Skin of body (tissue), 2 donors: Measurements from ENCODE around the gene ST14. TPM values are rescaled to one million over a fixed set of nuclear protein-coding genes. Genes with fewer than 3 reads are reported as not detected.
"Not testable (repeated sequence)": the region's sequence is repeated elsewhere in the genome, so short reads cannot be mapped to it uniquely, and the experiment has no call there.

ENCODE experiments used
- DNase-seq: peaks from one replicate; lab custom pipeline; 2025; lab: John Stamatoyannopoulos, UW
- total RNA-seq: library from RNA; depleted of rRNA; stranded (reverse); fragments of >200 nt; gene quantifications from one replicate; pipeline ENCODE4 v1.2.3, GENCODE V29; 2014

The ST14 gene
- total RNA-seq, 1 donor from 2014 or later = 18.3 TPM

DNA sequence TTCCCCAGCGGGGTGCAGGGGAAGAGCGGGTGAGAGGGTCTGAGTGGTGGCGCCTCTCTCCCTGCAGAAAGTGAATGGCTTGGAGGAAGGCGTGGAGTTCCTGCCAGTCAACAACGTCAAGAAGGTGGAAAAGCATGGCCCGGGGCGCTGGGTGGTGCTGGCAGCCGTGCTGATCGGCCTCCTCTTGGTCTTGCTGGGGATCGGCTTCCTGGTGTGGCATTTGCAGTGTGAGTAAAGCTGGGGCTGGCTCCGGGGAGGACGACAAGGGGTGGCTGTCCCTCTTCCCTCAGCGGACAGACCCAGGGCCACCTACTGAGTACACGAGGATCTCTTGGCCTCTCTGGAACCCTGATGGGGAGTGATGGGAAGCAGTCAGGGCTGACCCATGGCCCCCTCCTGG is 28.5 kb downstream of the ST14 start:
- no peak for DNase-seq

DNA sequence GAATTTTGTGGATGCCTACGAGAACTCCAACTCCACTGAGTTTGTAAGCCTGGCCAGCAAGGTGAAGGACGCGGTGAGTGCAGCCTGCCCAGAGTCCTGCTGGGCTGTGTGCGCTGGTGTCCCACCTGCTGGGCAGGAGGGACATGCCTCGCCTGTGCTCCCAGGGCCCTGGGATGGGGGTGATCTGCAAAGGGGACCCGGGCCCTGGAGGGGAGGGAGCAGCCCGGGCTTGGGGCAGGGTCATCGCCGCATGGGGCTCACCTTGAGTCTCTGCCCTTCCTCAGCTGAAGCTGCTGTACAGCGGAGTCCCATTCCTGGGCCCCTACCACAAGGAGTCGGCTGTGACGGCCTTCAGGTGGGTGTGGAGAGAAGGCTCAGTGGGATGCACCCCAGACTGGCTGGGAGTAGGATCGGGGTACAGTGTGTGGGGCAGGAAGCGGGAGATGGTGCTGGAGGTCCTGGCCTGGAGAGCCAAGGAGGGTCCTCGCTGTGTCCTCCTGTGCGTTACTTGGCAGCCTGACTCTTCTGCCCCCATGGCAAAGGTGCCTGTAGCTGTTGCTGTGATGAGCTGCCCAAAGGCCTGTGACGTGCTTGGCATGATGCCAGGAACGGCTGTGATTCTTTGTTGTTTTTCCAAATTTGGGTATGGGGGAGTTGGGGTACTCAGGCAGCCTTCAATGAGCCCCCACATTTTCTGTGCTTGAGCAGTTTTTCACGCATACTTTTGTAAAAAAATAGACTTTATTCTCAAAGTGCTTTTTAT is 29.2 kb downstream of the ST14 start:
- no peak for DNase-seq

DNA sequence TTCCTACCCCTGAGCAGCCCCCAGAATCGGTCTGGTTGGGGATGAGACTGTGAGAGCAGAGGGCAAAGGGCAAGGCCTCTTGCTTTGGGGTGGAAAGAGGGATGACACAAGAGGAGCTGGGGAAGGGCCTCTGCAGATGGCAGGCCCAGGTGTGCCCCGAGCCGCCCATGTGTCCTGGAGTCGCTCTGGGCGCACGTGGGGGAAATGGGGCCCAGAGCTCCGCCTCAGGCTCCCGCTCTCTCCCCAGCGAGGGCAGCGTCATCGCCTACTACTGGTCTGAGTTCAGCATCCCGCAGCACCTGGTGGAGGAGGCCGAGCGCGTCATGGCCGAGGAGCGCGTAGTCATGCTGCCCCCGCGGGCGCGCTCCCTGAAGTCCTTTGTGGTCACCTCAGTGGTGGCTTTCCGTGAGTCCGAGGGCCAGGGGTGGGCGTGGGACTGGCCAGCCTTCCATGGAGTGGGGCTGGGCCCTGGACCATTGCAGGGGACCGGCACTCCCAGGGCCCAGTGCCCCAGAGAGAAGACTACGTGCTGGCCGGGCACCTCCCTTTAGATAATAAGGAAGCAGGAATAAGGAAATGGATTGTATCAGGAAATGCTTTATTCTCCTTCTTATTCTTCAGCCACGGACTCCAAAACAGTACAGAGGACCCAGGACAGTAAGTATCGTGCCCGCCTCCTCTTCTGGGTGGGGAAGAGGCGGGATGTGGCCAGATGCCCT is 30.1 kb downstream of the ST14 start:
- no peak for DNase-seq

DNA sequence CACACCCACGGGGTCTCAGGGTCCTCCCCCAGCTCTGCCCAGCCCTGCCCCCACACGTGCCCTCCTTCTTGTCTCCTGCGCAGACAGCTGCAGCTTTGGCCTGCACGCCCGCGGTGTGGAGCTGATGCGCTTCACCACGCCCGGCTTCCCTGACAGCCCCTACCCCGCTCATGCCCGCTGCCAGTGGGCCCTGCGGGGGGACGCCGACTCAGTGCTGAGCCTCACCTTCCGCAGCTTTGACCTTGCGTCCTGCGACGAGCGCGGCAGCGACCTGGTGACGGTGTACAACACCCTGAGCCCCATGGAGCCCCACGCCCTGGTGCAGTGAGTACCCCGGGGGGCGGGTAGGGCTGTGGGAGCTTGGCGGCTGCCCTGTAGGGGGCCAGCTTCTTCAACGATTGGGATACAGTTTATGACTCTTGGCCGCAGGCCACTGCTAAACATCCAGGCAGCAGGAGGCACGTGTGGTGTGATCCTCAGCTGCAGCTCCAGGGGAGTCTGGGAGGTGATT is 30.8 kb downstream of the ST14 start:
- DNase-seq = no peak

DNA sequence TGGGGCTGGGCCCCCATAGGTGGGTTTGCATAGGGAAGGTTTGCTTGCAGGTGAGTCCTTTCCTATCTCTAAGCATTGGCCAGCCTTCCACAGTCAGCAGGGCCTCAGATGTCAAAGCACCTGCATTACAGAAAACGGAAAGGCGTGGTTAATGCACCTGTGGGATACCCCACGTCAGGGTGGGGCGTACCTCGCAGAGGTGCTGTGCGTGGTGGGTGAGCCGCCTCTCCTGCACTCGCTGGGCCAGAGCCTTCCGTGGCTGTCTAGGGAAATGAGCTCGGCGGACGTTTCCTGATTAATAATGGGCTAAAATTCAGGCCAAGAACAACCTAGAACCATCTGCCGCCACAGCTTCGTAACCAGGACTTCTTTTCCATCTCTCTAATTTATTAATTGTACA is 32.3 kb downstream of the ST14 start:
- DNase-seq = no peak

DNA sequence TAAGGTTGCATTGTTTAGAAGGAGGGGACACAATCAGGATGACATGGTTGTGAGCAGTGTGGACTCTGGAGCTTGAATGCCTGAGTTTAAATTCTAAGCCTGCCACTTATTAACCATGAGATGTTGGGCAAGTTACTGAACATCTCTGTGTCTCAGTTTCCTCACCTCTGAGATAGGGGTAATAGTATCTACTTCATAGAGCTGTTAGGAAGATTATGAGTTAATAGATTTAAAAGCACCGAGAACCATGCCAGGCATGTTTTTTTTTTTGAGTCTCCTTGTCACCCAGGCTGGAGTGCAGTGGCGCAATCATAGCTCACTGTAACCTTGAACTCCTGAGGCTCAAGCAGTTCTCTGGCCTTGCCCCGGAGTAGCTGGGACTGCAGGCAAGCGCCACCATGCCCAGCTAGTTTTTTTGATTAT is 33.3 kb downstream of the ST14 start:
- DNase-seq = no peak

DNA sequence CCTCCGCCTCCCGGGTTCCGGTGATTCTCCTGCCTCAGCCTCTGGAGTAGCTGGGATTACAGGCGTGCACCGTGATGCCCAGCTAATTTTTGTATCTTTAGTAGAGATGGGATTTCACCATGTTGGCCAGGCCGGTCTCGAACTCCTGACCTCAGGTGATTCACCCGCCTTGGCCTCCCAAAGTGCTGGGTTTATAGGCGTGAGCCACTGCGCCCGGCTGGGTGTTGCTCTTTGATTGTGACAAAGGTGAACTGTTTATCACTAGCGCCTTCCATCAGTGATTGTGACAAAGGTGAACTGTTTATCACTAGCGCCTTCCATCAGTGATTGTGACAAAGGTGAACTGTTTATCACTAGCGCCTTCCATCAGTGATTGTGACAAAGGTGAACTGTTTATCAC is 34.0 kb downstream of the ST14 start:
- DNase-seq = not testable (repeated sequence)

DNA sequence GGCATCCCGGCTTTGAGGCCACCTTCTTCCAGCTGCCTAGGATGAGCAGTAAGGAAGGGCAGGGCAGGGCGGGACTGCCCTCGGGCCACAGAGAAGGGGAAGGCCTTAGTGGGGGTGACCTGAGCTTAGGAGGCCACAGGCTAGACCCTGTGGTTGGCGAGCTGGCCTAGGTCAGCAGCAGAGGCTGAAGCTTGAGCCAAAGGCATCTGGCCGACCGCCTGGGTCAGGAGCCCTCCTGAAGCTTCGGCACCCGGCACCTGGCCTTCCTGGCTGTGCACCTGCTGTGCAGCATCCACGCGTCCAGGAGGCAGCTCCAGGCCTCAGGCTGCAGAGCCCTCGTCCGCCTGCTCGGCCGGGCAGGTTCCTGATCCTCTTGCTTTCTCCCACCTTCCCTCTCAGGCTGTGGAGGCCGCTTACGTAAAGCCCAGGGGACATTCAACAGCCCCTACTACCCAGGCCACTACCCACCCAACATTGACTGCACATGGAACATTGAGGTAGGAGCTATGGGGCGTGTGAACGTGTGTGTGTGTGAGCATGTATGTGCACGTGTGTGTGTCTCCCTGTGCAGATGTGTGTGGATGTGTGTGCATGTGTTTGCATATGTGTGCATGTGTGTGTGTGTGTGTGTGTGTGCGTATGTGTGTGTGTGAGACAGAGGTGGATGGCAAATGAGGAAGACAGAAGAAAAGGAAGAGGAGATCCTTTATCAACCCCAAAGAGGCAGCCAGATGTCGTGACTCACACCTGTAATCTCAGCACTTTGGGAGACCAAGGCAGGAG is 34.9 kb downstream of the ST14 start:
- no peak for DNase-seq

DNA sequence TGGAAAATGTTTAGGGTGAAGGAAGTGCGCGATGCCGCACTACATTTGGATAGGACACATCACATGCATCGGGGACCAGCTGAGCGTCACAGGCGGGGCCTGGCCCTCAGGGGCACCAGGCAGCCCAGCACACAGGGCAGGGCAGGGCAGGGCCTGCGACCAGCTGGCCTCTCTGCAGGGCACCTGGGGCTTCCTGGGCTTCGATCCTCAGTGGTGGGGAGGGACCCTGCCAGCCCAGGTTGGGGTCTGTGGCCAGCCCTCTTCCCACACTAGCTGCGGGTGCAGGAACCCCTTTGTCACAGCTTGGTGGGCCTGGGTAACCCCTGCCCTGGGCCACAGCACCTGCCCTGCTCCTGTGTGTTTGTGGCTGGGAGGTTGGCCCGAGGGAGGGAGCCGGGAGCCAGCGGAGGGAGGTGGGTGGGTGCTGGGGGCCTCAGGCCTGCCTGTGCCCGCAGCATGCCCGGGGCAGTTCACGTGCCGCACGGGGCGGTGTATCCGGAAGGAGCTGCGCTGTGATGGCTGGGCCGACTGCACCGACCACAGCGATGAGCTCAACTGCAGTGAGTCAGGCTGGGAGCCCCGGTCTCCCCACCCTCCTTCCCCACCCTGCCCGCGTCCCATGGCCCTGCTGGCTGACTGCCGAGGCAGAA is 37.9 kb downstream of the ST14 start:
- DNase-seq = no peak

DNA sequence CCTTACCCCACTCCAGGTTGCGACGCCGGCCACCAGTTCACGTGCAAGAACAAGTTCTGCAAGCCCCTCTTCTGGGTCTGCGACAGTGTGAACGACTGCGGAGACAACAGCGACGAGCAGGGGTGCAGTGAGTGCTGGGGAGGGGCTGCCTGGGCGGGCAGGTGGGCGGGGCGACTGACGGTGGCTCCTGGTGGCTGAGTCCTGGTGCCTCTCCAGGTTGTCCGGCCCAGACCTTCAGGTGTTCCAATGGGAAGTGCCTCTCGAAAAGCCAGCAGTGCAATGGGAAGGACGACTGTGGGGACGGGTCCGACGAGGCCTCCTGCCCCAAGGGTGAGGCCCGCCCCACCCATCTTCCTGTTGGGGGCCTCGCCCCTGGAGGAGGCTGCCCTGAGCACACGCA is 38.7 kb downstream of the ST14 start:
- DNase-seq = no peak

DNA sequence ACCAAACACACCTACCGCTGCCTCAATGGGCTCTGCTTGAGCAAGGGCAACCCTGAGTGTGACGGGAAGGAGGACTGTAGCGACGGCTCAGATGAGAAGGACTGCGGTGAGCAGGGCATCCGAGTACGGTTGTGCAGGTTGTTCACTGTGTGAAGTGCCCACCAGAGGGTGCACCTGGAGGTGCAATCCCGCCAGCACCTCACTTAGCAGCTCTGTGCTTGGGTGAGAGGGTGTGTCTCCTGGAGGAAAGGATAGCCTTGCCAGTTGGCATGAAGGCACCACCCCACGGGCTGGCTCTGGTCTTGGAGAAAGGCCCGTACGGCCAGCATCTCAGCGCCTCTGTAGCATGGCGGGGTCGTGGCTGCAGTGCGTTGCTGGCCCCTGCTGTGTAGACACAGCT is 39.4 kb downstream of the ST14 start:
- DNase-seq = no peak

DNA sequence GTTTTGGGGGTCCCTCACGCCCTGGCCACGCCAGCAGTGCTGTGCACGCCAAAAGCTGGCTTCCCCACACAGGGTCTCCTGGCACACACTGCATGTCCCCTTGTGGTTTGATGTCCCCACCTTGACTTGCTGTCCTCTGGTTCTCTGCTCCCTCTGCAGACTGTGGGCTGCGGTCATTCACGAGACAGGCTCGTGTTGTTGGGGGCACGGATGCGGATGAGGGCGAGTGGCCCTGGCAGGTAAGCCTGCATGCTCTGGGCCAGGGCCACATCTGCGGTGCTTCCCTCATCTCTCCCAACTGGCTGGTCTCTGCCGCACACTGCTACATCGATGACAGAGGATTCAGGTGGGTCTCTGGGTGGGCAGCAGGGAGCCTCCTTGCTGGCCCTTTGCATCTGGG is 40.2 kb downstream of the ST14 start:
- DNase-seq = no peak

DNA sequence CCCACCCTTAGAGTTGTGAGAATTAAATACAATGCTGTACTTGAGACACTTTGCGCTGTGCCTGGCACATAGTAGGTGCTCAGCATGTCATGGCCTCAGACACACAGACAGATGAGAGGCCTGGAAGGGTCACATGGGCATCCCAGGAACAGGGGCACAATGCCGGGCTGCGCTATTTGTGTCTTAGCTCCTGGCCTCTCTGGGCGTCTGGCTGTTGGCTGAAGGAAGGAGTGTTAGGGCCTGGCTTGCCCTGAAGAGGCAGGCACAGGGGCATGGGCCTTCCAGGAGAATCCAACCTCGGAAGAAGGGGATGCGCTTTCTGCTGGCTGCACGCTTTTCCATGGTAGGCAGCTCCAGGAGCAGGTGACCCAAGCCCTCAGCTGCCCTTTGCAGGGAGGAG is 41.4 kb downstream of the ST14 start:
- no peak for DNase-seq

DNA sequence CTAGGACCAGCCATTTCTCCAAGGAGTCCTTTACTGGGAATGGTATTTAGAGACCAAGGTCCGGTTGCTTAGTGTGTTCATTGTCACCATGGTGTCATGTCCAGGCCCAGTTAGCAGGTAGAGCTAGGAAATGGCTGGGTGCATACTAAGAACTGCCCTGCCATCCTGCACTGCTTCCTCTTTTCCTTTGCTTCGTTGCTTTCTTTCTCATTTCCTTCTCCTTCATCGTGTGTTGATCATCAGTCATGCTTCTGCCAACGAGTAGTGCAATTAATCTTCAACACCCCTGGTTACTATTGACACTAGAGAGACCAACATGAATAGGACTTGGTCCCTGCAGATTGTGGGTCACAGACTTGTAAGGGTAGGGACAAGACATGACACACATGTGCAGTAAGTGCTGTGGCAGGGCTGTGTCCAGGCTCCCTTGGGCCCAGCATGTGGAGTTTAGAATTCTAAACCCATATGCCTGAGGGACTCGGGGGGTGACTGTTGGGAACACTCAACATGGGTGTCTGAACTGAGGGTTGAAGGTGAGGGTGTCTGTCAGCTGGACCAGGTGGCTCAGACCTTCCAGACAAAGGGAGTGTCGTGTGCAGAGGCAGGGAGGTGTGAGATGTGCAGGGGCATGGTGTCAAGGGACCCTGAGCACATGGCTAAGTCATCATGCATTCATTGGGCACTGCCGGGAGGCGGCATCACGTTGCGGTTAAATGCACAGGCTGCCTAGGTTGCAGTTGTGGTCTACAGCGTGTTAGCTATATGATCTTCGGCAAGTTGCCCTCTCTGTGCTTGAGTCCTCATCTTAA is 42.6 kb downstream of the ST14 start:
- DNase-seq = no peak

DNA sequence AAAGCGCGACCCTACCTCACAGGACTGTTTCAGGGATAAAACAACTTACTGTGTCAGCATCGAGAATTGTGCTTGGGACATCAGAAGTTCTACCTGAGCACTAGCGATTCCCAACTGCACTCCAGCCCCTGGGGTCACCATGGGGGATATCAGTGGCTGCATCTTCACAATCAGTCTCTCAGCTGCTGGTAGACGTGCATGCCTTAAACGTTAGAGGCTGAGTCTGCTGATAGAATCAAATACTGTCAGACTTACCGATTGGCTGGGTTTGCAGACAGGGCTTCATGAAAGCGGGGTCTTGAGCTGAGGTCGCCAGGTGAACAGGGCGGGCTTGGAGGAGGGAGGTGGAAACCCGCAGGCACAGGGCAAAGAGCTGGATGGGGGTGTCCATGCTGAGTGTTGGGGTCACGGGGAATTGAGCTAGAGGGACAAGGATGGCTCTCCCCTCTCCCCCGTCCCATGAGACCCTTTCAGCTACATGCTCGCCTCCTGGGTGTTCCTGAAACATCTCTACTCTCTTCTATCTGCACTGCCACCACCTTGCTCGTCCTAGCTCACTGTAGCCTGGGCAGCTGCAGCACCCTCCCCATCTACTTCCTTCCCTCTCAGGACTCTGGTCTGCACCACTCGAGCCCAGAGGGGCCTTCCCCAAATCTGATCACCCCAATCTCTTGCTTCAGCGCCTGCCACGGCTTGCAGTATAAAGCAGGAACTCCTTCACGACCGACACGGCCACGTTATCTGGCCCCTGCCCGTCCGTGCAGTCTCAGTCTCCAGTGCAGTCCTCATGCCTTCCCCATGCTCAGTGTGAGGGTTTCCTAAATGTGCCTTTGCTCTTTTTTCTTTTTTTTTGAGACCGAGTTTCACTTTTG is 43.5 kb downstream of the ST14 start:
- DNase-seq = no peak

DNA sequence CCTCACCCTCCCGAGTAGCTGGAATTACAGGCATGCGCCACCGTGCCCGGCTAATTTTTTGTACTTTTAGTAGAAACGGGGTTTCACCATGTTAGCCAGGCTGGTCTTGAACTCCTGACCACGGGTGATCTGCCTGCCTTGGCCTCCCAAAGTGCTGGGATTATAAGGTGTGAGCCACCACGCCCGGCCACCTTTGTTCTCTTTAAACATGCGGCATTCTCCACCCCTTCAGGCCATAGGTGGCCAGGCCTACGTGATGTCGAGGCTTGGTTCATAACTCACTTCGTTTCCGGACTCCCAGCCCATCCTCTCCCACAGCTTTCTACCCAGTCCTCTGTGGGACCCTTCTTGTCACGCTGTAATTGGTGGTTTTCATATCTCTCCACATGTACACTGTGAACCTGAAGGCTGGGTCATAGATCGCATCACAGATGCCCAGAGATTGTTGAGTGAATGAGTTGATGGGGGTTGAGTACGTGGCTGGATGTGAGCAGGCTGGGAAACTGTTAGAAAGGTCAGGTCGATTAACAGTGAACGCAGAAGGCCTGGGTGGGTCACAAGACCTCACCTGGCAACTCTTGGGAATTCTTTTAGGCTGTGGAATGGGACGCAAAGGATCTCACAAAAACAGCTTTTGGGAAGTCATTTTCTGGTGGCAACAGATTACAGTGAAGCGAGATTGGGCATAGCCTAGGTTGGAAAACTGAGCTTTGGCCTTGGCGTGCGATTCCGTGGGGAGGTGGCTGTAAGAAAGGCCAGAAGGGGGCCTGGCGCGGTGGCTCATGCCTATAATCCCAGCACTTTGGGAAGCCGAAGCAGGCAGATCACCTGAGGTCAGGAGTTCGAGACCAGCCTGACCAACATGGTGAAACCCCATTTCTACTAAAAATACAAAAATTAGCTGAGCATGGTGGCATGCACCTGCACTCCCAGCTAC is 44.5 kb downstream of the ST14 start:
- no peak for DNase-seq

DNA sequence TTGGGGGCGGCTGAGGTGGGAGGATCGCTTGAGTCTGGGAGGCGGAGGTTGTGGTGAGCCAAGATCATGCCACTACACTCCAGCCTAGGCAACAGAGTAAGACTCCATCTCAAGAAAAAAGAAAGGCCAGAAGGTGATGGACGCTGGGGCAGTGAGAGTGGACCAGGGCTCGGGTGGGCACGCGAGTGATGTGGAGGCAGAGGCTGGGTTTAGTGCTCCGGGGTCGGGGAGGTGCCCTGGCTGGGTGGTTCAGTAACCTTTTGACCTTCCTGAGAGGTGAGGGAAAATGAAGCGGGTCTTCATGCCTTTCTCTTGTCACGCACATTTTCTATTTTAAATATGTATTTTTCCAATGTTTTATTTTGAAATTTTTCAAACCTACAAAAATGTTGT is 45.1 kb downstream of the ST14 start:
- no peak for DNase-seq

DNA sequence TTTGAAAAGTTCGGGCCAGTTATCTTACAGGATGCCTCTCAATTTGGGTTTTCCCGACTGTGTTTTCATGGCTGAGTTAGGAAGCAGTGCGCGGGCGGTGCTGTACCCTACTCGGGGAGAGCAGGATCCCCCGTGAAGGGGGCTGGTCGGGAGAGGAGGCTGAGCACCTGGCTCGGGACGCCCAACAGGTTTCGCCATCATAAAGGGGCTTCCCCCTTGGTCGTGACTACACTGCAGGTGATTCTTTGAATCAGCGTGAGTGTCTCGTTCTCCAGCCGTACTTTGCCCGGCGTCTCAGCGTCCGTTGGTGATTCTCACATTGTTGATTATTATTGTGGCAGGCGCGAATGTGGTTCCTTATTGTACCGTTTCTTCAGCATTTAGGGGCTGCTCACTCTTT is 46.6 kb downstream of the ST14 start:
- no peak for DNase-seq
